ENCODE measurements around the gene GALNT3.

GALNT3 gene

GRCh38 chr2:165700531-165700930, 93.5 kb downstream of the GALNT3 start:
- TF ChIP-seq, protein P1, sequence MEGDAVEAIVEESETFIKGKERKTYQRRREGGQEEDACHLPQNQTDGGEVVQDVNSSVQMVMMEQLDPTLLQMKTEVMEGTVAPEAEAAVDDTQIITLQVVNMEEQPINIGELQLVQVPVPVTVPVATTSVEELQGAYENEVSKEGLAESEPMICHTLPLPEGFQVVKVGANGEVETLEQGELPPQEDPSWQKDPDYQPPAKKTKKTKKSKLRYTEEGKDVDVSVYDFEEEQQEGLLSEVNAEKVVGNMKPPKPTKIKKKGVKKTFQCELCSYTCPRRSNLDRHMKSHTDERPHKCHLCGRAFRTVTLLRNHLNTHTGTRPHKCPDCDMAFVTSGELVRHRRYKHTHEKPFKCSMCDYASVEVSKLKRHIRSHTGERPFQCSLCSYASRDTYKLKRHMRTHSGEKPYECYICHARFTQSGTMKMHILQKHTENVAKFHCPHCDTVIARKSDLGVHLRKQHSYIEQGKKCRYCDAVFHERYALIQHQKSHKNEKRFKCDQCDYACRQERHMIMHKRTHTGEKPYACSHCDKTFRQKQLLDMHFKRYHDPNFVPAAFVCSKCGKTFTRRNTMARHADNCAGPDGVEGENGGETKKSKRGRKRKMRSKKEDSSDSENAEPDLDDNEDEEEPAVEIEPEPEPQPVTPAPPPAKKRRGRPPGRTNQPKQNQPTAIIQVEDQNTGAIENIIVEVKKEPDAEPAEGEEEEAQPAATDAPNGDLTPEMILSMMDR (conservative IDR thresholded peaks at IDR 0.05; ENCODE audit: low read depth), result no peak
- ChIA-PET CTCF (interaction anchor here (0.6 to 1.0 kb wide), 2 partner anchors 41 to 479 kb away, joined by 4 to 6 read pairs; no protein-coding TSS in a partner anchor), POLR2A (ENCODE audit: low non-redundant PET) (no interaction called here)
- no peak for DNase-seq (ENCODE audit: low spot score)
- no peak overlapping the region for H3K27ac ChIP-seq

DNA sequence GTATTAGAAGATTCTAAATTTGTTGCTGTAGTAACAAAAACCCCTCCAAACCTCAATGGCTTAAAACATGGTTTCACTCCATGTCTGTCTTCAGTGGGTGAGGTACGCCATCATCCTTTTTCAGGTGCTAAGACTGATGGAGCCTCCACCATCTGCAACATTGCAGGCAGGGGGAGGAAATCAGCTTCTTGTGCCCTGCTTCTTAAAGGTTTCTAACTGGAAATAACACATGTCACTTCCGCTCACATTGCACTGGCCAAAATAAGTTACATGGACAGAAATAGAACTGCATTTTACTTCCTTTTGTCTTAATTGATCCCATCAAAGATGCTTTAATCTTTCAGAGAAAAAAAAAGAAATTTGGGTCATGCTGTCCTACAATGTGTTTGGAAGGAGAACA, 94.1 kb downstream of the GALNT3 start:
- DNase-seq (ENCODE audit: low spot score), result no peak
- no peak overlapping the region for H3K27ac ChIP-seq
- POLR2A ChIA-PET (ENCODE audit: low non-redundant PET), result no interaction called here
- CTCF ChIA-PET, result interaction anchor here (1.0 to 1.2 kb wide), 2 partner anchors 40 to 175 kb away, joined by 3 to 6 read pairs; no protein-coding TSS in a partner anchor
- TF ChIP-seq, protein P1 (conservative IDR thresholded peaks at IDR 0.05; ENCODE audit: low read depth), result no peak

DNA sequence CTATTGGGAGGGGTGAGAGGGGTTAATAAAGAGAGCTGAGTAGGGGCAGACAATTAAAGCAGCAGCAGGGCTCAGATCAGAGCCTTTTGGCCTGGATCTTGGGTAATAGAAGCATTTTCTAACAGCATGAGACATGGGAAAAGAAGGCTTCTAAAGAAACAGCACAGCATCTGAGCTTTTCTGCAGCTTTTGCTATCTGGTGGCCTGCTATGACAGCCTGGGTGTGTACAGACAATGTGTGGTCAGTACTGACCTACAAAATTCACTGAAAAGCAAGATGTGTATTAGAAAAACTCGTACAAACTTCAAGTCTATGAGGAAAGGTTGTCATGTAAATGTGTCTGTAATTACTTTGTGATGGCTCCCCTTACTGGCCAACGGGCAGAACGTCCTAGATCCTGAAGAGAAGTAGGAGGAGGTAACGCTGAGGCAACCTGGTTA, 95.6 kb downstream of the GALNT3 start:
- H3K27ac ChIP-seq, result no peak overlapping the region
- ChIA-PET POLR2A (ENCODE audit: low non-redundant PET) (no interaction called here), CTCF (interaction anchor here (0.6 kb wide), 1 partner anchor 264 kb away, joined by 3 read pairs; no protein-coding TSS in a partner anchor)
- peak; percentile 53 for DNase-seq (ENCODE audit: low spot score)
- TF ChIP-seq, protein P1 (conservative IDR thresholded peaks at IDR 0.05; ENCODE audit: low read depth), result no peak

GRCh38 chr2:165697748-165698443, 96.2 kb downstream of the GALNT3 start:
- ChIA-PET CTCF (no interaction called here), POLR2A (ENCODE audit: low non-redundant PET) (no interaction called here)
- DNase-seq (ENCODE audit: low spot score), result no peak
- TF ChIP-seq, protein P1 (conservative IDR thresholded peaks at IDR 0.05; ENCODE audit: low read depth), result no peak
- H3K27ac ChIP-seq, result no peak overlapping the region

Measured in RWPE1 (cell line).